Measurements from ENCODE around the gene ANGPT4.

DNA sequence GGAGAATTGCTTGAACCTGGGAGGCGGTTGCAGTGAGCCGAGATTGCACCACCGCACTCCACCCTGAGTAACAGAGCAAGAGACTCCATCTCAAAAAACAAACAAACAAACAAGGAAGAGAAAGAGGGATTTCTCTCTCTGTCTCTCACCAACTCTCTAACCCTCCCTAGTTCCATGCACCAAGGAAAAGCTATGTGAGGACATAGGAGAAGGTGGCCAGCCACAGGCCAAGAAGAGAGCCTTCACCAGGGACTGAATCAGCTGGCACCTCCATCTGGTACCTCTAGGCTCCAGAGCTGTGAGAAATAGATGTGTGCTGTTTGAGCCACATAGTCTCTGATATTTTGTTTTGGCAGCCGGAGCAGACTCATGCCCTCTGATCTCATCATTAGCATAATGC, 91.6 kb downstream of the ANGPT4 start:
- TF ChIP-seq EGR1 (IDR thresholded peaks at IDR 0.05; ENCODE audit: borderline replicate concordance, low read depth, low read length) = no peak
- TF ChIP-seq, protein P1, sequence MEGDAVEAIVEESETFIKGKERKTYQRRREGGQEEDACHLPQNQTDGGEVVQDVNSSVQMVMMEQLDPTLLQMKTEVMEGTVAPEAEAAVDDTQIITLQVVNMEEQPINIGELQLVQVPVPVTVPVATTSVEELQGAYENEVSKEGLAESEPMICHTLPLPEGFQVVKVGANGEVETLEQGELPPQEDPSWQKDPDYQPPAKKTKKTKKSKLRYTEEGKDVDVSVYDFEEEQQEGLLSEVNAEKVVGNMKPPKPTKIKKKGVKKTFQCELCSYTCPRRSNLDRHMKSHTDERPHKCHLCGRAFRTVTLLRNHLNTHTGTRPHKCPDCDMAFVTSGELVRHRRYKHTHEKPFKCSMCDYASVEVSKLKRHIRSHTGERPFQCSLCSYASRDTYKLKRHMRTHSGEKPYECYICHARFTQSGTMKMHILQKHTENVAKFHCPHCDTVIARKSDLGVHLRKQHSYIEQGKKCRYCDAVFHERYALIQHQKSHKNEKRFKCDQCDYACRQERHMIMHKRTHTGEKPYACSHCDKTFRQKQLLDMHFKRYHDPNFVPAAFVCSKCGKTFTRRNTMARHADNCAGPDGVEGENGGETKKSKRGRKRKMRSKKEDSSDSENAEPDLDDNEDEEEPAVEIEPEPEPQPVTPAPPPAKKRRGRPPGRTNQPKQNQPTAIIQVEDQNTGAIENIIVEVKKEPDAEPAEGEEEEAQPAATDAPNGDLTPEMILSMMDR (IDR thresholded peaks at IDR 0.05; ENCODE audit: control extremely low read depth in 1 of 3, insufficient read depth in 1 of 3, low read depth in 1 of 3, low read length in 3 of 3) = no peak
- no peak for TF ChIP-seq RFX5 (IDR thresholded peaks at IDR 0.05; ENCODE audit: borderline replicate concordance, low read depth, low read length)
- TF ChIP-seq KDM4A (IDR thresholded peaks at IDR 0.05; ENCODE audit: low read depth, low read length, severe bottlenecking) = no peak
- TF ChIP-seq GABPA (IDR thresholded peaks at IDR 0.05; ENCODE audit: borderline replicate concordance, insufficient read depth, low read length) = no peak
- no peak for TF ChIP-seq HDAC6 (IDR thresholded peaks at IDR 0.05; ENCODE audit: low read depth, low read length)
- no peak for TF ChIP-seq MAFK (IDR thresholded peaks at IDR 0.05; ENCODE audit: low read depth, low read length)
- TF ChIP-seq CREB1 (IDR thresholded peaks at IDR 0.05) = no peak
- no peak for TF ChIP-seq SP4 (IDR thresholded peaks at IDR 0.05; ENCODE audit: low read length)
- no peak for TF ChIP-seq RAD21 (IDR thresholded peaks at IDR 0.05 in 1 of 2, conservative IDR thresholded peaks at IDR 0.05 in 1 of 2; ENCODE audit: low read depth in 2 of 2, low read length in 2 of 2)
- TF ChIP-seq, protein P2, sequence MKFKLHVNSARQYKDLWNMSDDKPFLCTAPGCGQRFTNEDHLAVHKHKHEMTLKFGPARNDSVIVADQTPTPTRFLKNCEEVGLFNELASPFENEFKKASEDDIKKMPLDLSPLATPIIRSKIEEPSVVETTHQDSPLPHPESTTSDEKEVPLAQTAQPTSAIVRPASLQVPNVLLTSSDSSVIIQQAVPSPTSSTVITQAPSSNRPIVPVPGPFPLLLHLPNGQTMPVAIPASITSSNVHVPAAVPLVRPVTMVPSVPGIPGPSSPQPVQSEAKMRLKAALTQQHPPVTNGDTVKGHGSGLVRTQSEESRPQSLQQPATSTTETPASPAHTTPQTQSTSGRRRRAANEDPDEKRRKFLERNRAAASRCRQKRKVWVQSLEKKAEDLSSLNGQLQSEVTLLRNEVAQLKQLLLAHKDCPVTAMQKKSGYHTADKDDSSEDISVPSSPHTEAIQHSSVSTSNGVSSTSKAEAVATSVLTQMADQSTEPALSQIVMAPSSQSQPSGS (IDR thresholded peaks at IDR 0.05; ENCODE audit: low read length) = no peak
